ENCODE measurements around the gene MICAL3.

The MICAL3 gene

GRCh38 chr22:18060646-18061620, 36.6 kb upstream of the MICAL3 start:
- H3K36me3 ChIP-seq: no peaks in the 10 kb centered on the region
- H3K4me1 ChIP-seq: peaks cover 6% of the 10 kb centered on the region
- no peak overlapping the region for H3K4me3 ChIP-seq (ENCODE audit: low read depth, low read length)
- no peak for DNase-seq
- no peaks in the 10 kb centered on the region for H3K27me3 ChIP-seq
- H3K9me3 ChIP-seq: no peaks in the 10 kb centered on the region
- TF ChIP-seq, protein P1, sequence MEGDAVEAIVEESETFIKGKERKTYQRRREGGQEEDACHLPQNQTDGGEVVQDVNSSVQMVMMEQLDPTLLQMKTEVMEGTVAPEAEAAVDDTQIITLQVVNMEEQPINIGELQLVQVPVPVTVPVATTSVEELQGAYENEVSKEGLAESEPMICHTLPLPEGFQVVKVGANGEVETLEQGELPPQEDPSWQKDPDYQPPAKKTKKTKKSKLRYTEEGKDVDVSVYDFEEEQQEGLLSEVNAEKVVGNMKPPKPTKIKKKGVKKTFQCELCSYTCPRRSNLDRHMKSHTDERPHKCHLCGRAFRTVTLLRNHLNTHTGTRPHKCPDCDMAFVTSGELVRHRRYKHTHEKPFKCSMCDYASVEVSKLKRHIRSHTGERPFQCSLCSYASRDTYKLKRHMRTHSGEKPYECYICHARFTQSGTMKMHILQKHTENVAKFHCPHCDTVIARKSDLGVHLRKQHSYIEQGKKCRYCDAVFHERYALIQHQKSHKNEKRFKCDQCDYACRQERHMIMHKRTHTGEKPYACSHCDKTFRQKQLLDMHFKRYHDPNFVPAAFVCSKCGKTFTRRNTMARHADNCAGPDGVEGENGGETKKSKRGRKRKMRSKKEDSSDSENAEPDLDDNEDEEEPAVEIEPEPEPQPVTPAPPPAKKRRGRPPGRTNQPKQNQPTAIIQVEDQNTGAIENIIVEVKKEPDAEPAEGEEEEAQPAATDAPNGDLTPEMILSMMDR (IDR thresholded peaks at IDR 0.05; ENCODE audit: low read depth, low read length): no peak

- Histone ChIP-seq H3K9me3 (no peaks in the 10 kb centered on the region), H3K27me3 (no peaks in the 10 kb centered on the region), H3K4me1 (peaks cover 8% of the 10 kb centered on the region), H3K36me3 (no peaks in the 10 kb centered on the region), H3K4me3 (ENCODE audit: low read depth, low read length) (no peak overlapping the region)
- no peak for DNase-seq
- TF ChIP-seq, protein P1 (IDR thresholded peaks at IDR 0.05; ENCODE audit: low read depth, low read length): no peak
These were observed 35.6 kb upstream of the MICAL3 start for GRCh38 chr22:18059991-18060390.

GRCh38 chr22:18059473-18059872, 35.1 kb upstream of the MICAL3 start:
- Histone ChIP-seq H3K9me3 (no peaks in the 10 kb centered on the region), H3K27me3 (no peaks in the 10 kb centered on the region), H3K36me3 (no peaks in the 10 kb centered on the region), H3K4me1 (peaks cover 8% of the 10 kb centered on the region), H3K4me3 (ENCODE audit: low read depth, low read length) (no peak overlapping the region)
- no peak for DNase-seq
- TF ChIP-seq, protein P1 (IDR thresholded peaks at IDR 0.05; ENCODE audit: low read depth, low read length): no peak

- Histone ChIP-seq H3K9me3 (no peaks in the 10 kb centered on the region), H3K4me1 (peaks cover 8% of the 10 kb centered on the region), H3K4me3 (ENCODE audit: low read depth, low read length) (no peak overlapping the region), H3K36me3 (no peaks in the 10 kb centered on the region), H3K27me3 (no peaks in the 10 kb centered on the region)
- TF ChIP-seq, protein P1 (IDR thresholded peaks at IDR 0.05; ENCODE audit: low read depth, low read length): no peak
- no peak for DNase-seq
These were observed 34.7 kb upstream of the MICAL3 start for GRCh38 chr22:18059094-18059417.

DNA sequence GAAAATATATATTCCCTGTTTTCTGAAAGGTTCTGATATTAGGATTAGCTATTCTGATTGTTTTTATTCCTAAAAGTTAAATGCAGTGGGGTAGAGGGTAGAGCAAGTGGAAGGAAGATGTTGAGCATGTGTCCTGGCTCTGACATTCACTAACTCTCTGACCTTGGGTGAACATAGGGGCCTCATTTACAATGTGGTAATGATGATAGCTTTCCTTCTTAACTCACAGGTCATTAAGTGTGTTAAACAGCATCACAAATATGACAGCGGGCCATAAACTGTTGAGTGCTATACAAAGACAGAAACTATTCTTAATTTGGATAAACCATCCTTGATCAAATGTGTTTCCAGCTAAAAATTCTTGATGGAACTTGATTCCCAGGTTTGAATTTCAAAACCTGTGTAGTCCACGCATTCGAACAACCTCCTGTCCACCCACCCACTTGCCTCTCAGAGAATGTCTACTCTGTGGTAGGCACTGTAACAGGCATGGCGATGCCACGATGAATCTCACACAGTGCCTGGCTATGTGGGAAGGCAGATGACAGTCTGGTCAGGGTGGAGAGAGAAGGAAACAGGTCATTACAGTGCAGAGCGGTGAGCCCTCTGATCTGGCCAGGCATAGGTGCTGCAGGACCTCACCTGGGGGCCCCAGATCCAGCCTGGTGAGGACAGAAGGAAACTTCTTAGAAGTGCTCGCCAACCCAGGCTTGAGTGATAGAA, 34.2 kb upstream of the MICAL3 start:
- Histone ChIP-seq H3K4me1 (peaks cover 8% of the 10 kb centered on the region), H3K36me3 (no peaks in the 10 kb centered on the region), H3K9me3 (no peaks in the 10 kb centered on the region), H3K27me3 (no peaks in the 10 kb centered on the region), H3K4me3 (ENCODE audit: low read depth, low read length) (no peak overlapping the region)
- no peak for DNase-seq
- TF ChIP-seq, protein P1 (IDR thresholded peaks at IDR 0.05; ENCODE audit: low read depth, low read length): no peak

Measured in BE2C (cell line).